GM23338 (cell line): ENCODE measurements around the gene EGR1. TPM values are rescaled to one million over a fixed set of nuclear protein-coding genes. Genes with fewer than 3 reads are reported as not detected.

Experiments
- ATAC-seq: fragments of 200-7000 bp; cut with Tn5 transposase; 3 replicates; pipeline ENCODE4 v1.9.1; 2020
- DNase-seq: peaks from one replicate; pipeline ENCODE4 v3.0.0-alpha.2; 2015; ENCODE audit warnings: low spot score
- H2AFZ ChIP-seq: fragments of 200-600 bp; sonication (generic); 2 replicates; pipeline ENCODE4 v1.8.0; 2016; ENCODE audit warnings: antibody characterized with exemption, mild to moderate bottlenecking, moderate library complexity
- H3F3A ChIP-seq: fragments of 200-600 bp; sonication (generic); replicated peaks from 2 replicates; pipeline ENCODE4 v1.8.0; 2017; ENCODE audit warnings: antibody characterized with exemption, mixed run types, low read depth
- H3K27ac ChIP-seq: fragments of 200-600 bp; sonication (generic); 2 replicates; pipeline ENCODE4 v1.6.1; 2016; ENCODE audit warnings: low read depth
- H3K27me3 ChIP-seq: fragments of 200-600 bp; sonication (generic); 2 replicates; pipeline ENCODE4 v1.8.0; 2016; ENCODE audit warnings: mild to moderate bottlenecking, mixed run types, moderate library complexity; ENCODE audit not compliant: insufficient read depth
- H3K36me3 ChIP-seq: fragments of 200-600 bp; sonication (generic); 2 replicates; pipeline ENCODE4 v1.8.0; 2016; ENCODE audit warnings: mild to moderate bottlenecking; ENCODE audit not compliant: insufficient read depth
- H3K4me1 ChIP-seq: fragments of 200-600 bp; sonication (generic); 2 replicates; pipeline ENCODE4 v1.8.0; 2016; ENCODE audit warnings: mild to moderate bottlenecking, moderate library complexity; ENCODE audit not compliant: insufficient read depth
- H3K4me2 ChIP-seq: fragments of 200-600 bp; sonication (generic); 2 replicates; pipeline ENCODE4 v1.7.1; 2017; ENCODE audit warnings: mixed run types
- H3K4me3 ChIP-seq: fragments of 200-600 bp; sonication (generic); 2 replicates; pipeline ENCODE4 v1.6.1; 2016; ENCODE audit warnings: mixed run types
- H3K79me2 ChIP-seq: fragments of 200-600 bp; sonication (generic); replicated peaks from 2 replicates; pipeline ENCODE4 v1.8.0; 2017; ENCODE audit warnings: mild to moderate bottlenecking; ENCODE audit not compliant: insufficient read depth
- H3K9me2 ChIP-seq: fragments of 200-600 bp; sonication (generic); 2 replicates; pipeline ENCODE4 v1.8.0; 2017; ENCODE audit not compliant: insufficient read depth
- H4K20me1 ChIP-seq: fragments of 200-600 bp; sonication (generic); replicated peaks from 2 replicates; pipeline ENCODE4 v1.8.0; 2017; ENCODE audit warnings: mild to moderate bottlenecking; ENCODE audit not compliant: insufficient read depth
- H3K27ac Mint-ChIP-seq: 2 replicates; pipeline ENCODE4 v1.8.0; 2020; ENCODE audit warnings: inconsistent platforms, mild to moderate bottlenecking, moderate library complexity, mixed read lengths
- H3K27me3 Mint-ChIP-seq: 3 replicates; pipeline ENCODE4 v1.8.0; 2022; ENCODE audit warnings: low read depth, mild to moderate bottlenecking, moderate library complexity, mixed read lengths, inconsistent platforms; ENCODE audit not compliant: insufficient read depth, poor library complexity
- H3K36me3 Mint-ChIP-seq: 3 replicates; pipeline ENCODE4 v1.8.0; 2021; ENCODE audit warnings: low read depth, mild to moderate bottlenecking, inconsistent platforms, moderate library complexity, mixed read lengths
- H3K4me1 Mint-ChIP-seq: 3 replicates; pipeline ENCODE4 v1.8.0; 2020; ENCODE audit warnings: mild to moderate bottlenecking, inconsistent platforms, mixed read lengths
- H3K4me3 Mint-ChIP-seq: 3 replicates; pipeline ENCODE4 v1.8.0; 2021; ENCODE audit warnings: moderate library complexity, mild to moderate bottlenecking, inconsistent platforms, mixed read lengths
- H3K9me3 Mint-ChIP-seq: 3 replicates; pipeline ENCODE4 v1.8.0; 2020; ENCODE audit warnings: moderate library complexity, mild to moderate bottlenecking, inconsistent platforms, mixed read lengths
- CREB1 ChIP-seq: fragments of 250-450 bp; sonication (Bioruptor Pico); IDR thresholded peaks from 2 replicates; pipeline ENCODE4 v1.5.0; 2020; ENCODE audit warnings: low read depth, mild to moderate bottlenecking, moderate library complexity
- EZH2 ChIP-seq: fragments of 200-600 bp; sonication (generic); IDR thresholded peaks from one replicate; pipeline ENCODE4 v1.8.0; 2017; ENCODE audit warnings: antibody characterized with exemption, mild to moderate bottlenecking, low read depth; ENCODE audit not compliant: unreplicated experiment
- EZH2phosphoT487 ChIP-seq: fragments of 200-600 bp; sonication (generic); IDR thresholded peaks from one replicate; pipeline ENCODE4 v1.8.1; 2018; ENCODE audit warnings: antibody characterized with exemption; ENCODE audit not compliant: unreplicated experiment
- JUNB ChIP-seq: IDR thresholded peaks from one replicate; pipeline ENCODE4 v1.6.1; 2016; ENCODE audit warnings: antibody characterized with exemption; ENCODE audit not compliant: unreplicated experiment
- NANOG ChIP-seq: IDR thresholded peaks from 2 replicates; pipeline ENCODE4 v1.6.1; 2016; ENCODE audit warnings: antibody characterized with exemption, borderline replicate concordance
- POLR2AphosphoS5 ChIP-seq: IDR thresholded peaks from 2 replicates; pipeline ENCODE4 v1.6.1; 2016; ENCODE audit warnings: antibody characterized with exemption, low read depth
- STAT1 ChIP-seq: IDR thresholded peaks from one replicate; pipeline ENCODE4 v1.6.1; 2016; ENCODE audit warnings: antibody characterized with exemption; ENCODE audit not compliant: unreplicated experiment
- ZNF114 ChIP-seq: fragments of 250-450 bp; sonication (Bioruptor Pico); IDR thresholded peaks from 2 replicates; pipeline ENCODE4 v1.5.0; 2020; ENCODE audit warnings: mild to moderate bottlenecking, moderate library complexity
- ZNF331 ChIP-seq: fragments of 250-450 bp; sonication (Bioruptor Pico); IDR thresholded peaks from 2 replicates; pipeline ENCODE4 v1.5.0; 2020; ENCODE audit warnings: low read depth, mild to moderate bottlenecking, moderate library complexity
- long read RNA-seq: library from polyadenylated mRNA; unstranded; transcript quantifications from one replicate; pipeline ENCODE4 v2.0.0, GENCODE V29; 2020; ENCODE audit not compliant: unreplicated experiment
- polyA plus RNA-seq: library from polyadenylated mRNA; unstranded; fragments of >200 nt; fragmentation: Nextera tagmentation; extraction: Ambion mirVana; gene quantifications from 2 replicates; pipeline ENCODE4 v1.2.1, GENCODE V29; 2016
- total RNA-seq: library from RNA; depleted of rRNA; stranded (reverse); fragments of >200 nt; shearing (Covaris generic); gene quantifications from 2 replicates; pipeline ENCODE4 v1.2.3, GENCODE V29; 2014; rRNA removed
- TF ChIP-seq, protein P1 (sequence below): IDR thresholded peaks from one replicate; pipeline ENCODE4 v1.6.1; 2018; ENCODE audit warnings: antibody characterized with exemption; ENCODE audit not compliant: unreplicated experiment
- TF ChIP-seq, protein P2 (sequence below), 2 experiments: fragments of 200-600 bp in 1 of 2; sonication (generic) in 1 of 2; conservative IDR thresholded peaks; 2 replicates each; pipeline versions ENCODE4 v1.5.1 to v1.6.1; 2016 to 2017; ENCODE audit warnings: antibody characterized with exemption in 2 of 2, low read depth in 2 of 2, mild to moderate bottlenecking in 2 of 2, moderate library complexity in 1 of 2
- TF ChIP-seq, protein P3 (sequence below): IDR thresholded peaks from 2 replicates; pipeline ENCODE4 v1.6.1; 2016; ENCODE audit warnings: antibody characterized with exemption
- TF ChIP-seq, protein P4 (sequence below): fragments of 250-450 bp; sonication (Bioruptor Pico); IDR thresholded peaks from 2 replicates; pipeline ENCODE4 v1.5.0; 2020; ENCODE audit warnings: mild to moderate bottlenecking, moderate library complexity

EGR1 gene
- 11.5 and 13.5 TPM in 2 replicates for total RNA-seq
- polyA plus RNA-seq: 57.1 and 60.3 TPM in 2 replicates
- long read RNA-seq, partial matches to known transcripts: 0 of 2 reads
- long read RNA-seq, other reads (novel, unspliced or antisense): 2 of 2 reads

DNA sequence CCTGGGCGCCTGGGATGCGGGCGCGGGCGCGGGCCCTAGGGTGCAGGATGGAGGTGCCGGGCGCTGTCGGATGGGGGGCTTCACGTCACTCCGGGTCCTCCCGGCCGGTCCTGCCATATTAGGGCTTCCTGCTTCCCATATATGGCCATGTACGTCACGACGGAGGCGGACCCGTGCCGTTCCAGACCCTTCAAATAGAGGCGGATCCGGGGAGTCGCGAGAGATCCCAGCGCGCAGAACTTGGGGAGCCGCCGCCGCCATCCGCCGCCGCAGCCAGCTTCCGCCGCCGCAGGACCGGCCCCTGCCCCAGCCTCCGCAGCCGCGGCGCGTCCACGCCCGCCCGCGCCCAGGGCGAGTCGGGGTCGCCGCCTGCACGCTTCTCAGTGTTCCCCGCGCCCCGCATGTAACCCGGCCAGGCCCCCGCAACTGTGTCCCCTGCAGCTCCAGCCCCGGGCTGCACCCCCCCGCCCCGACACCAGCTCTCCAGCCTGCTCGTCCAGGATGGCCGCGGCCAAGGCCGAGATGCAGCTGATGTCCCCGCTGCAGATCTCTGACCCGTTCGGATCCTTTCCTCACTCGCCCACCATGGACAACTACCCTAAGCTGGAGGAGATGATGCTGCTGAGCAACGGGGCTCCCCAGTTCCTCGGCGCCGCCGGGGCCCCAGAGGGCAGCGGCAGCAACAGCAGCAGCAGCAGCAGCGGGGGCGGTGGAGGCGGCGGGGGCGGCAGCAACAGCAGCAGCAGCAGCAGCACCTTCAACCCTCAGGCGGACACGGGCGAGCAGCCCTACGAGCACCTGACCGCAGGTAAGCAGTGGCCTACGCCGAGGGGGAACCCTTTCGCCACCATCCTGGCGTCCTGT lies at the start of gene EGR1:
Gene EGR1 (plus strand): TSS at position 219 of the 864 bp plus-strand sequence. CDS start 283 bp downstream, at position 502.
- H3K9me2 ChIP-seq: no peaks in the 10 kb centered on the region
- H3K4me3 ChIP-seq: peak within 1 kb of the TSS; percentile 94
- Mint-ChIP-seq H3K4me1 (peaks cover 32% of the 10 kb centered on the region), H3K9me3 (peaks cover 11% of the 10 kb centered on the region; the same call in 2 of the 3 replicates), H3K27ac (peak within 1 kb of the TSS; percentile 78), H3K4me3 (peak within 1 kb of the TSS; percentile 84), H3K27me3 (peaks cover 44% of the 10 kb centered on the region), H3K36me3 (peaks cover 28% of the 10 kb centered on the region)
- ATAC-seq (peak; percentile 18), DNase-seq (peak; percentile 98)
- H3K27me3 ChIP-seq: peaks cover 26% of the 10 kb centered on the region
- H3K4me1 ChIP-seq: no peaks in the 10 kb centered on the region
- H3K27ac ChIP-seq: peak within 1 kb of the TSS; percentile 95
- no peaks in the 10 kb centered on the region for H3K79me2 ChIP-seq
- H2AFZ ChIP-seq: peak within 1 kb of the TSS; percentile 82
- 0 out of 2 replicates have a peak, but pooled peaks cover 3% of the 10 kb centered on the region for H3K36me3 ChIP-seq
- TF ChIP-seq, protein P1, sequence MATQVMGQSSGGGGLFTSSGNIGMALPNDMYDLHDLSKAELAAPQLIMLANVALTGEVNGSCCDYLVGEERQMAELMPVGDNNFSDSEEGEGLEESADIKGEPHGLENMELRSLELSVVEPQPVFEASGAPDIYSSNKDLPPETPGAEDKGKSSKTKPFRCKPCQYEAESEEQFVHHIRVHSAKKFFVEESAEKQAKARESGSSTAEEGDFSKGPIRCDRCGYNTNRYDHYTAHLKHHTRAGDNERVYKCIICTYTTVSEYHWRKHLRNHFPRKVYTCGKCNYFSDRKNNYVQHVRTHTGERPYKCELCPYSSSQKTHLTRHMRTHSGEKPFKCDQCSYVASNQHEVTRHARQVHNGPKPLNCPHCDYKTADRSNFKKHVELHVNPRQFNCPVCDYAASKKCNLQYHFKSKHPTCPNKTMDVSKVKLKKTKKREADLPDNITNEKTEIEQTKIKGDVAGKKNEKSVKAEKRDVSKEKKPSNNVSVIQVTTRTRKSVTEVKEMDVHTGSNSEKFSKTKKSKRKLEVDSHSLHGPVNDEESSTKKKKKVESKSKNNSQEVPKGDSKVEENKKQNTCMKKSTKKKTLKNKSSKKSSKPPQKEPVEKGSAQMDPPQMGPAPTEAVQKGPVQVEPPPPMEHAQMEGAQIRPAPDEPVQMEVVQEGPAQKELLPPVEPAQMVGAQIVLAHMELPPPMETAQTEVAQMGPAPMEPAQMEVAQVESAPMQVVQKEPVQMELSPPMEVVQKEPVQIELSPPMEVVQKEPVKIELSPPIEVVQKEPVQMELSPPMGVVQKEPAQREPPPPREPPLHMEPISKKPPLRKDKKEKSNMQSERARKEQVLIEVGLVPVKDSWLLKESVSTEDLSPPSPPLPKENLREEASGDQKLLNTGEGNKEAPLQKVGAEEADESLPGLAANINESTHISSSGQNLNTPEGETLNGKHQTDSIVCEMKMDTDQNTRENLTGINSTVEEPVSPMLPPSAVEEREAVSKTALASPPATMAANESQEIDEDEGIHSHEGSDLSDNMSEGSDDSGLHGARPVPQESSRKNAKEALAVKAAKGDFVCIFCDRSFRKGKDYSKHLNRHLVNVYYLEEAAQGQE: peak; percentile 32
- TF ChIP-seq JUNB (no peak), EZH2 (no peak), EZH2phosphoT487 (no peak), POLR2AphosphoS5 (peak; percentile 84), NANOG (no peak), CREB1 (peak; percentile 89), ZNF114 (CRISPR knock-in tag) (no peak), ZNF331 (CRISPR knock-in tag) (no peak), STAT1 (no peak)
- TF ChIP-seq, protein P2, sequence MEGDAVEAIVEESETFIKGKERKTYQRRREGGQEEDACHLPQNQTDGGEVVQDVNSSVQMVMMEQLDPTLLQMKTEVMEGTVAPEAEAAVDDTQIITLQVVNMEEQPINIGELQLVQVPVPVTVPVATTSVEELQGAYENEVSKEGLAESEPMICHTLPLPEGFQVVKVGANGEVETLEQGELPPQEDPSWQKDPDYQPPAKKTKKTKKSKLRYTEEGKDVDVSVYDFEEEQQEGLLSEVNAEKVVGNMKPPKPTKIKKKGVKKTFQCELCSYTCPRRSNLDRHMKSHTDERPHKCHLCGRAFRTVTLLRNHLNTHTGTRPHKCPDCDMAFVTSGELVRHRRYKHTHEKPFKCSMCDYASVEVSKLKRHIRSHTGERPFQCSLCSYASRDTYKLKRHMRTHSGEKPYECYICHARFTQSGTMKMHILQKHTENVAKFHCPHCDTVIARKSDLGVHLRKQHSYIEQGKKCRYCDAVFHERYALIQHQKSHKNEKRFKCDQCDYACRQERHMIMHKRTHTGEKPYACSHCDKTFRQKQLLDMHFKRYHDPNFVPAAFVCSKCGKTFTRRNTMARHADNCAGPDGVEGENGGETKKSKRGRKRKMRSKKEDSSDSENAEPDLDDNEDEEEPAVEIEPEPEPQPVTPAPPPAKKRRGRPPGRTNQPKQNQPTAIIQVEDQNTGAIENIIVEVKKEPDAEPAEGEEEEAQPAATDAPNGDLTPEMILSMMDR (conservative IDR thresholded peaks at IDR 0.05; ENCODE audit: low read depth in 2 of 2): no peak
- TF ChIP-seq, protein P3, sequence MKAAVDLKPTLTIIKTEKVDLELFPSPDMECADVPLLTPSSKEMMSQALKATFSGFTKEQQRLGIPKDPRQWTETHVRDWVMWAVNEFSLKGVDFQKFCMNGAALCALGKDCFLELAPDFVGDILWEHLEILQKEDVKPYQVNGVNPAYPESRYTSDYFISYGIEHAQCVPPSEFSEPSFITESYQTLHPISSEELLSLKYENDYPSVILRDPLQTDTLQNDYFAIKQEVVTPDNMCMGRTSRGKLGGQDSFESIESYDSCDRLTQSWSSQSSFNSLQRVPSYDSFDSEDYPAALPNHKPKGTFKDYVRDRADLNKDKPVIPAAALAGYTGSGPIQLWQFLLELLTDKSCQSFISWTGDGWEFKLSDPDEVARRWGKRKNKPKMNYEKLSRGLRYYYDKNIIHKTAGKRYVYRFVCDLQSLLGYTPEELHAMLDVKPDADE: 0 out of 2 replicates have a peak, but pooled peaks have one; percentile 31
- TF ChIP-seq, protein P4, sequence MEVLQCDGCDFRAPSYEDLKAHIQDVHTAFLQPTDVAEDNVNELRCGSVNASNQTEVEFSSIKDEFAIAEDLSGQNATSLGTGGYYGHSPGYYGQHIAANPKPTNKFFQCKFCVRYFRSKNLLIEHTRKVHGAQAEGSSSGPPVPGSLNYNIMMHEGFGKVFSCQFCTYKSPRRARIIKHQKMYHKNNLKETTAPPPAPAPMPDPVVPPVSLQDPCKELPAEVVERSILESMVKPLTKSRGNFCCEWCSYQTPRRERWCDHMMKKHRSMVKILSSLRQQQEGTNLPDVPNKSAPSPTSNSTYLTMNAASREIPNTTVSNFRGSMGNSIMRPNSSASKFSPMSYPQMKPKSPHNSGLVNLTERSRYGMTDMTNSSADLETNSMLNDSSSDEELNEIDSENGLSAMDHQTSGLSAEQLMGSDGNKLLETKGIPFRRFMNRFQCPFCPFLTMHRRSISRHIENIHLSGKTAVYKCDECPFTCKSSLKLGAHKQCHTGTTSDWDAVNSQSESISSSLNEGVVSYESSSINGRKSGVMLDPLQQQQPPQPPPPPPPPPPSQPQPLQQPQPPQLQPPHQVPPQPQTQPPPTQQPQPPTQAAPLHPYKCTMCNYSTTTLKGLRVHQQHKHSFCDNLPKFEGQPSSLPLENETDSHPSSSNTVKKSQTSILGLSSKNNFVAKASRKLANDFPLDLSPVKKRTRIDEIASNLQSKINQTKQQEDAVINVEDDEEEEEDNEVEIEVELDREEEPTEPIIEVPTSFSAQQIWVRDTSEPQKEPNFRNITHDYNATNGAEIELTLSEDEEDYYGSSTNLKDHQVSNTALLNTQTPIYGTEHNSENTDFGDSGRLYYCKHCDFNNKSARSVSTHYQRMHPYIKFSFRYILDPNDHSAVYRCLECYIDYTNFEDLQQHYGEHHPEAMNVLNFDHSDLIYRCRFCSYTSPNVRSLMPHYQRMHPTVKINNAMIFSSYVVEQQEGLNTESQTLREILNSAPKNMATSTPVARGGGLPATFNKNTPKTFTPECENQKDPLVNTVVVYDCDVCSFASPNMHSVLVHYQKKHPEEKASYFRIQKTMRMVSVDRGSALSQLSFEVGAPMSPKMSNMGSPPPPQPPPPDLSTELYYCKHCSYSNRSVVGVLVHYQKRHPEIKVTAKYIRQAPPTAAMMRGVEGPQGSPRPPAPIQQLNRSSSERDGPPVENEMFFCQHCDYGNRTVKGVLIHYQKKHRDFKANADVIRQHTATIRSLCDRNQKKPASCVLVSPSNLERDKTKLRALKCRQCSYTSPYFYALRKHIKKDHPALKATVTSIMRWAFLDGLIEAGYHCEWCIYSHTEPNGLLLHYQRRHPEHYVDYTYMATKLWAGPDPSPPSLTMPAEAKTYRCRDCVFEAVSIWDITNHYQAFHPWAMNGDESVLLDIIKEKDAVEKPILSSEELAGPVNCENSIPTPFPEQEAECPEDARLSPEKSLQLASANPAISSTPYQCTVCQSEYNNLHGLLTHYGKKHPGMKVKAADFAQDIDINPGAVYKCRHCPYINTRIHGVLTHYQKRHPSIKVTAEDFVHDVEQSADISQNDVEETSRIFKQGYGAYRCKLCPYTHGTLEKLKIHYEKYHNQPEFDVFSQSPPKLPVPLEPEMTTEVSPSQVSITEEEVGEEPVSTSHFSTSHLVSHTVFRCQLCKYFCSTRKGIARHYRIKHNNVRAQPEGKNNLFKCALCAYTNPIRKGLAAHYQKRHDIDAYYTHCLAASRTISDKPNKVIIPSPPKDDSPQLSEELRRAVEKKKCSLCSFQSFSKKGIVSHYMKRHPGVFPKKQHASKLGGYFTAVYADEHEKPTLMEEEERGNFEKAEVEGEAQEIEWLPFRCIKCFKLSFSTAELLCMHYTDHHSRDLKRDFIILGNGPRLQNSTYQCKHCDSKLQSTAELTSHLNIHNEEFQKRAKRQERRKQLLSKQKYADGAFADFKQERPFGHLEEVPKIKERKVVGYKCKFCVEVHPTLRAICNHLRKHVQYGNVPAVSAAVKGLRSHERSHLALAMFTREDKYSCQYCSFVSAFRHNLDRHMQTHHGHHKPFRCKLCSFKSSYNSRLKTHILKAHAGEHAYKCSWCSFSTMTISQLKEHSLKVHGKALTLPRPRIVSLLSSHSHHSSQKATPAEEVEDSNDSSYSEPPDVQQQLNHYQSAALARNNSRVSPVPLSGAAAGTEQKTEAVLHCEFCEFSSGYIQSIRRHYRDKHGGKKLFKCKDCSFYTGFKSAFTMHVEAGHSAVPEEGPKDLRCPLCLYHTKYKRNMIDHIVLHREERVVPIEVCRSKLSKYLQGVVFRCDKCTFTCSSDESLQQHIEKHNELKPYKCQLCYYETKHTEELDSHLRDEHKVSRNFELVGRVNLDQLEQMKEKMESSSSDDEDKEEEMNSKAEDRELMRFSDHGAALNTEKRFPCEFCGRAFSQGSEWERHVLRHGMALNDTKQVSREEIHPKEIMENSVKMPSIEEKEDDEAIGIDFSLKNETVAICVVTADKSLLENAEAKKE (CRISPR knock-in tag): no peak
- H4K20me1 ChIP-seq: peaks cover 14% of the 10 kb centered on the region; the same call in 1 of the 2 replicates
- H3F3A ChIP-seq: peaks cover 9% of the 10 kb centered on the region
- peak within 1 kb of the TSS; percentile 96 for H3K4me2 ChIP-seq
